VCaP (cell line): Measurements from ENCODE around the gene PLEK2.
"Not testable (repeated sequence)": the region's sequence is repeated elsewhere in the genome, so short reads cannot be mapped to it uniquely, and the experiment has no call there.

Source experiments
- H3K27ac ChIP-seq: fragments of 450-650 bp; 2 replicates; pipeline ENCODE4 v1.5.1; 2017
- TF ChIP-seq, protein P1 (sequence below): fragments of 450-650 bp; conservative IDR thresholded peaks from 2 replicates; pipeline ENCODE4 v1.5.1; 2017; ENCODE audit warnings: mild to moderate bottlenecking, moderate library complexity

Gene PLEK2

DNA sequence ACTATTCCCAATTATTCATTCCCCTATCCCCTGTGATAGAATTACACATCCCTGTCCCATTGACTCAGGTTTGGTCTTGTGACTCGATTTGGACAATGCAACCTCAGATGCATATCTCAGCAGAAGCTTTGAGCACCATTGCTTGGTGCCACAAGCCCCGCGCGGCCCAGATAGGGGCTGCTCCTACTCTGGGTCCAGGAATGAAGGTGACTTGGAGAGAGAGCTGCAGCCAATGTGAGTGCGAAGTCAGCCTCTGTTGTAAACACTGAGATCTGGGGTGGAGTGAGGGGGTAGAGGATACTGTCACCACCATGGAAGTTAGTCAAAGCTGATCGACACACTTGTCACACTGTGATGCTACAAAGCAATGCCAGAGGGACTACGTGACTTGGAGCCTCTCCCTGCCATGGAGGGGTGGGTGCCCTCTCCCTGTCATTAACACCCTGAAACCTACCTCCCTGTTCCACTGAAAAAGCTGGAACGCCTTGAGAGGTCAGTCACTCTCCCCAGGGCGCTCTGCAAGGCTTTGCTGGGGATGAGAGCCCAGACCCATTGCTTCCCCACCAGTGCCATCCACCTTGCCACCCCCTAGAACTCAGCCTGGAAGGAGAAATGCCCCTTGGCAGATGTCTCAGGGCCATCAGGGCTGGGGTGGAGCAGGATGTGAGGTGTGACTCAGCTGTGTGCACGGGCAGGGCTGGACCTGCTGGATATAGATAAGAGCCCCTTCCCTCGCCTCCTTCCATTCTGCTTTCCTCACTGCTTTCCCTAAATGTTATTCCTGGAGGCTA, 6.6 kb upstream of the PLEK2 start:
- TF ChIP-seq, protein P1, sequence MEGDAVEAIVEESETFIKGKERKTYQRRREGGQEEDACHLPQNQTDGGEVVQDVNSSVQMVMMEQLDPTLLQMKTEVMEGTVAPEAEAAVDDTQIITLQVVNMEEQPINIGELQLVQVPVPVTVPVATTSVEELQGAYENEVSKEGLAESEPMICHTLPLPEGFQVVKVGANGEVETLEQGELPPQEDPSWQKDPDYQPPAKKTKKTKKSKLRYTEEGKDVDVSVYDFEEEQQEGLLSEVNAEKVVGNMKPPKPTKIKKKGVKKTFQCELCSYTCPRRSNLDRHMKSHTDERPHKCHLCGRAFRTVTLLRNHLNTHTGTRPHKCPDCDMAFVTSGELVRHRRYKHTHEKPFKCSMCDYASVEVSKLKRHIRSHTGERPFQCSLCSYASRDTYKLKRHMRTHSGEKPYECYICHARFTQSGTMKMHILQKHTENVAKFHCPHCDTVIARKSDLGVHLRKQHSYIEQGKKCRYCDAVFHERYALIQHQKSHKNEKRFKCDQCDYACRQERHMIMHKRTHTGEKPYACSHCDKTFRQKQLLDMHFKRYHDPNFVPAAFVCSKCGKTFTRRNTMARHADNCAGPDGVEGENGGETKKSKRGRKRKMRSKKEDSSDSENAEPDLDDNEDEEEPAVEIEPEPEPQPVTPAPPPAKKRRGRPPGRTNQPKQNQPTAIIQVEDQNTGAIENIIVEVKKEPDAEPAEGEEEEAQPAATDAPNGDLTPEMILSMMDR, result no peak
- no peak overlapping the region for H3K27ac ChIP-seq

- TF ChIP-seq, protein P1, result no peak
- H3K27ac ChIP-seq, result no peak overlapping the region
Observed at GRCh38 chr14:67417633-67418032, 5.7 kb upstream of the PLEK2 start.

DNA sequence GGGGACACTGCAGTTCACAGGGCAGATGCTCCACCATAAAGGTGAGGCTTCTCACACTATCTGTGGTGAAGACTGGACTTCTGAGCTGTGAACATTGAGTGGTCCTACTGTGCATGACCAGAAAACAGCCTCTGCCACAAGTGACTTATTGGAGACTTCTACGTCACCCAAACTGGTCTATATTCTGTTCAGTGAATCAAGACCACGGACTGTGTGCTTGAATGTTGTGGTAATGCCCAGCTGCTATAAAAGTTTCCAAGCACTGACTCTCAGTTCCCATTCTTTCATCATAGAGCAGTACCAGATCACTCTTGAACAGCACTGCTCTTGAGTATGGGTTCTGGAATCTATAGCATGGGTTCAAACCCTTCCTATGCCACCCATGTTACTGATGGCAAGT, 4.8 kb upstream of the PLEK2 start:
- H3K27ac ChIP-seq, result no peak overlapping the region
- TF ChIP-seq, protein P1, result no peak

DNA sequence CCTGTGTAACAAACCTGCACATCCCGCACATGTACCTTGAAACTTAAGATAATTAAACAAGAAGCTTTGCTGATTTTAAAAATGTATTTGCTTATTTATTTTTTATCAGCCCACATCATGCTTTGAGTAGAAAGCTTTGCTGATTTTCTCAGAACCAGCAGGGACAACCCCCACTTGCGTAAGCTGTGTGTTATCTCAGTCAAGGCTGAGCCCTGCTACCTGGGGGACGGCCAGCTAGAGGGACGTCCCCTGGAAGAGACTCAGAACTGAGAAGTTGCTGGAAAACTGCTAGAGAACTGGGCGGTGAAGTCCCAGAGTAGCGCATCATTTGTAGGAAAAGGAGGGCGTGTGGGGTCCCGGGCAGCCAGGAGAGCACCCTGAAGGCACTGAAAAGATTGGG, 4.1 kb upstream of the PLEK2 start:
- no peak overlapping the region for H3K27ac ChIP-seq
- TF ChIP-seq, protein P1, result no peak

GRCh38 chr14:67415610-67416009, 3.6 kb upstream of the PLEK2 start:
- H3K27ac ChIP-seq, result not testable (repeated sequence)

- TF ChIP-seq, protein P1, result no peak
- H3K27ac ChIP-seq, result no peak overlapping the region
Observed at GRCh38 chr14:67413806-67414769, 2.1 kb upstream of the PLEK2 start.

GRCh38 chr14:67411370-67411769, 595 bp downstream of the PLEK2 start:
- H3K27ac ChIP-seq, result peak overlapping the region; percentile 71
- TF ChIP-seq, protein P1, result no peak
